Endothelial cell of umbilical vein (primary cell): ENCODE results near the gene PPM1H. TPM values are rescaled to one million over a fixed set of nuclear protein-coding genes. Genes with fewer than 3 reads are reported as not detected.

Experiments
- BruUV-seq: library from RNA; stranded (reverse); fragments of 400-500 nt; replicated peaks from 2 replicates; lab custom pipeline; 2021; lab: Mats Ljungman, UMichigan
- CTCF ChIA-PET: fragments of 300-600, 350-600 bp; sonication (Branson Sonifier 250); formaldehyde crosslinking; loops from one replicate; lab custom pipeline; 2021; ENCODE audit warnings: antibody characterized with exemption, inconsistent platforms; lab: Charles Lee
- POLR2A ChIA-PET: fragments of 300-600, 350-600 bp; sonication (Branson Sonifier 250); formaldehyde crosslinking; loops from one replicate; lab custom pipeline; 2021; ENCODE audit warnings: antibody characterized with exemption, inconsistent platforms; lab: Charles Lee
- DNase-seq: peaks from one replicate; pipeline ENCODE4 v3.0.0-alpha.2; 2011; ENCODE audit warnings: low read depth, low spot score
- FAIRE-seq: peaks from 2 replicates; lab custom pipeline; 2011; peaks lifted over from hg19 to GRCh38; lab: Jason Lieb, UNC
- H2AFZ ChIP-seq: 2 replicates; pipeline ENCODE4 v1.6.0; 2012; ENCODE audit warnings: low read depth, low read length, control low read depth, inconsistent platforms
- H3K27ac ChIP-seq: 2 replicates; pipeline ENCODE4 v1.5.1; 2011; ENCODE audit warnings: low read depth, mild to moderate bottlenecking, control low read depth, low read length, moderate library complexity; ENCODE audit not compliant: insufficient read depth
- H3K27me3 ChIP-seq, 2 experiments: 2 replicates each; pipeline versions ENCODE4 v1.6.0 to v1.6.1; 2011; ENCODE audit warnings: low read length in 2 of 2, mixed read lengths in 1 of 2; ENCODE audit not compliant: control insufficient read depth in 2 of 2, insufficient read depth in 2 of 2
- H3K36me3 ChIP-seq, 2 experiments: 2 replicates in 1 of 2; 3 replicates in 1 of 2; pipeline ENCODE4 v1.5.1; 2011; ENCODE audit warnings: low read length in 2 of 2, mild to moderate bottlenecking in 1 of 2, moderate library complexity in 1 of 2; ENCODE audit not compliant: control insufficient read depth in 2 of 2, insufficient read depth in 2 of 2; ENCODE audit errors: extremely low read depth in 1 of 2
- H3K4me1 ChIP-seq: 3 replicates; pipeline ENCODE4 v1.5.1; 2011; ENCODE audit warnings: mild to moderate bottlenecking, low read length; ENCODE audit not compliant: control insufficient read depth, insufficient read depth; ENCODE audit errors: extremely low read depth
- H3K4me2 ChIP-seq: 2 replicates; pipeline ENCODE4 v1.6.1; 2011; ENCODE audit warnings: low read length, control low read depth, mixed read lengths; ENCODE audit not compliant: insufficient read depth
- H3K4me3 ChIP-seq, 3 experiments: fragments of 200-600 bp in 1 of 3; sonication (generic), shearing (Covaris generic) in 1 of 3; replicated peaks in 1 of 3; 2 replicates each; pipeline ENCODE4 v1.5.1; 2011 to 2016; ENCODE audit warnings: control low read depth in 3 of 3, low read length in 3 of 3, mild to moderate bottlenecking in 2 of 3, inconsistent platforms in 1 of 3, low read depth in 1 of 3, moderate library complexity in 1 of 3; ENCODE audit not compliant: insufficient read depth in 1 of 3
- H3K79me2 ChIP-seq: 2 replicates; pipeline ENCODE4 v1.6.0; 2012; ENCODE audit warnings: low read length, inconsistent platforms; ENCODE audit not compliant: control insufficient read depth, insufficient read depth
- H3K9ac ChIP-seq: replicated peaks from 2 replicates; pipeline ENCODE3; 2011; ENCODE audit warnings: low read length, control low read depth; ENCODE audit not compliant: insufficient read depth; ENCODE audit errors: extremely low read depth
- H3K9me1 ChIP-seq: replicated peaks from 3 replicates; pipeline ENCODE4 v1.6.0; 2011; ENCODE audit warnings: mild to moderate bottlenecking, low read length; ENCODE audit not compliant: control insufficient read depth, insufficient read depth; ENCODE audit errors: extremely low read depth
- H3K9me3 ChIP-seq: replicated peaks from 2 replicates; pipeline ENCODE4 v1.5.1; 2012; ENCODE audit warnings: low read length, inconsistent platforms; ENCODE audit not compliant: control insufficient read depth, insufficient read depth
- H4K20me1 ChIP-seq: replicated peaks from 2 replicates; pipeline ENCODE3; 2011; ENCODE audit warnings: mild to moderate bottlenecking, low read length; ENCODE audit not compliant: control insufficient read depth, insufficient read depth; ENCODE audit errors: extremely low read depth
- EZH2 ChIP-seq: IDR thresholded peaks from 2 replicates; pipeline ENCODE4 v1.6.1; 2012; ENCODE audit warnings: borderline replicate concordance, low read depth, mild to moderate bottlenecking, moderate library complexity, low read length, inconsistent platforms; ENCODE audit not compliant: severe bottlenecking
- FOS ChIP-seq: IDR thresholded peaks from 2 replicates; pipeline ENCODE4 v1.6.1; 2011; ENCODE audit warnings: mild to moderate bottlenecking, low read length, moderate library complexity, borderline replicate concordance; ENCODE audit not compliant: insufficient read depth
- GATA2 ChIP-seq: IDR thresholded peaks from 2 replicates; pipeline ENCODE4 v1.7.0; 2011; ENCODE audit warnings: low read depth, mild to moderate bottlenecking, moderate library complexity, mixed read lengths, low read length; ENCODE audit not compliant: insufficient read length, insufficient read depth
- JUN ChIP-seq: IDR thresholded peaks from 2 replicates; pipeline ENCODE4 v1.6.1; 2011; ENCODE audit warnings: borderline replicate concordance, low read depth; ENCODE audit not compliant: insufficient read length, insufficient read depth
- MYC ChIP-seq: IDR thresholded peaks from one replicate; pipeline ENCODE4 v1.6.1; 2011; ENCODE audit warnings: mild to moderate bottlenecking, low read depth, low read length
- POLR2A ChIP-seq: IDR thresholded peaks from 2 replicates; pipeline ENCODE4 v1.6.1; 2012; ENCODE audit warnings: low read depth, mild to moderate bottlenecking, control low read depth, low read length
- POLR2AphosphoS5 ChIP-seq: IDR thresholded peaks from 2 replicates; pipeline ENCODE4 v1.6.1; 2012; ENCODE audit warnings: low read depth, mild to moderate bottlenecking, control low read depth, low read length, moderate library complexity; ENCODE audit not compliant: insufficient read depth
- dilution Hi-C: fragments of 300-500 bp; cut with MboI; formaldehyde crosslinking; loops from one replicate; pipeline ENCODE4 v1.15.0; 2019; ENCODE audit warnings: low sequenced_read_pairs; ENCODE audit not compliant: extremely low pct_ligation_motif_present
- intact Hi-C: fragments of 100-400 bp; cut with micrococcal nuclease; formaldehyde crosslinking; loops from one replicate; pipeline ENCODE4 v1.10.0; 2022
- polyA plus RNA-seq, 4 experiments: library from polyadenylated mRNA; depleted of rRNA in 3 of 4; stranded (reverse) in 3 of 4; unstranded in 1 of 4; fragments of >200 nt; gene quantifications; 2 replicates each; pipeline versions ENCODE4 v1.2.1 to v1.2.3, GENCODE V29; 2011 to 2012; ENCODE audit warnings: missing spikeins in 1 of 4
- total RNA-seq: library from RNA; stranded (reverse); gene quantifications from 2 replicates; pipeline ENCODE4 v1.2.3, GENCODE V29; 2021
- TF ChIP-seq, protein P1 (sequence below), 2 donors: IDR thresholded peaks; 1 replicate in 1 of 2; 2 replicates in 1 of 2; pipeline ENCODE4 v1.5.1; 2011; ENCODE audit warnings: low read length in 2 of 2, mild to moderate bottlenecking in 2 of 2, moderate library complexity in 2 of 2, control low read depth in 1 of 2, inconsistent platforms in 1 of 2, low read depth in 1 of 2; ENCODE audit not compliant: insufficient read depth in 1 of 2; ENCODE audit errors: extremely low read depth in 1 of 2
- TF ChIP-seq, protein P2 (sequence below): IDR thresholded peaks from 2 replicates; pipeline ENCODE4 v1.6.1; 2011; ENCODE audit not compliant: insufficient read depth, insufficient read length

Gene PPM1H
- total and polyA plus RNA-seq, 2 donors (not counting 3 experiments of a cell fraction or from before 2014, with no cell fraction given) = 1.0 to 7.2 TPM

DNA sequence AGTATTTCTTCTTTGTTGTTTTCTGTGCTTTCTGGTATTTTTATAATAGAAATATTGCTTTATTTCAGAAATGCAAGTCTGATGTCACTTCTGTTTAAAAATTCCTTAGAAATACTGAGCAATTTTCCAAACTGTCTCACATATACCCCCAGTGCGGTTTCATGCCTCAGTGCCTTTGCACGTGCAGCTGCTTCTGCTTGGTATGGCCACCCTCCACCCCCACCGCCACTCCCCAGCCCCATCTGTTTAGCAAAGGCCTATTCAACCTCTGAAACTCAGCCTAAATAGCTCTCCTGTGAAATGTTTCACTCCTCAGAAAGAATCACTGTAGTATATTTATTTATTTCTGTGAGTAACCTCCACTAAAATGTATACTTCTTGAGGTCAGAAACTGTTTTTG is 52.3 kb downstream of the PPM1H start:
- H3K27ac ChIP-seq = no peak overlapping the region
- no peaks in the 10 kb centered on the region for H3K4me1 ChIP-seq
- no peaks in the 10 kb centered on the region for H3K9me1 ChIP-seq
- no TSS peak for BruUV-seq
- H2AFZ ChIP-seq = no peak overlapping the region
- DNase-seq (no peak), FAIRE-seq (no peak)
- no peaks in the 10 kb centered on the region for H4K20me1 ChIP-seq
- no peak overlapping the region for H3K4me2 ChIP-seq
- POLR2A ChIA-PET = no interaction called here
- no peaks in the 10 kb centered on the region for H3K79me2 ChIP-seq
- dilution Hi-C loops (no loop called here), intact Hi-C loops (no loop called here)
- H3K27me3 ChIP-seq = peaks cover 4 to 5% of the 10 kb centered on the region in 2 experiments
- H3K4me3 ChIP-seq = no peak overlapping the region
- no peaks in the 10 kb centered on the region for H3K36me3 ChIP-seq
- CTCF ChIA-PET = interaction anchor here (0.9 kb wide), 1 partner anchor 29 kb away, joined by 3 read pairs; no protein-coding TSS in a partner anchor
- no peaks in the 10 kb centered on the region for H3K9me3 ChIP-seq
- H3K9ac ChIP-seq = no peak overlapping the region
- no peak for TF ChIP-seq EZH2
- TF ChIP-seq POLR2A = no peak
- no peak for TF ChIP-seq POLR2AphosphoS5
- no peak for TF ChIP-seq JUN
- TF ChIP-seq FOS = no peak
- no peak for TF ChIP-seq GATA2
- TF ChIP-seq MYC = no peak
- TF ChIP-seq, protein P1, sequence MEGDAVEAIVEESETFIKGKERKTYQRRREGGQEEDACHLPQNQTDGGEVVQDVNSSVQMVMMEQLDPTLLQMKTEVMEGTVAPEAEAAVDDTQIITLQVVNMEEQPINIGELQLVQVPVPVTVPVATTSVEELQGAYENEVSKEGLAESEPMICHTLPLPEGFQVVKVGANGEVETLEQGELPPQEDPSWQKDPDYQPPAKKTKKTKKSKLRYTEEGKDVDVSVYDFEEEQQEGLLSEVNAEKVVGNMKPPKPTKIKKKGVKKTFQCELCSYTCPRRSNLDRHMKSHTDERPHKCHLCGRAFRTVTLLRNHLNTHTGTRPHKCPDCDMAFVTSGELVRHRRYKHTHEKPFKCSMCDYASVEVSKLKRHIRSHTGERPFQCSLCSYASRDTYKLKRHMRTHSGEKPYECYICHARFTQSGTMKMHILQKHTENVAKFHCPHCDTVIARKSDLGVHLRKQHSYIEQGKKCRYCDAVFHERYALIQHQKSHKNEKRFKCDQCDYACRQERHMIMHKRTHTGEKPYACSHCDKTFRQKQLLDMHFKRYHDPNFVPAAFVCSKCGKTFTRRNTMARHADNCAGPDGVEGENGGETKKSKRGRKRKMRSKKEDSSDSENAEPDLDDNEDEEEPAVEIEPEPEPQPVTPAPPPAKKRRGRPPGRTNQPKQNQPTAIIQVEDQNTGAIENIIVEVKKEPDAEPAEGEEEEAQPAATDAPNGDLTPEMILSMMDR (IDR thresholded peaks at IDR 0.05; ENCODE audit: extremely low read depth in 1 of 2, insufficient read depth in 1 of 2, low read depth in 1 of 2, low read length in 2 of 2) = no peak
- TF ChIP-seq, protein P2, sequence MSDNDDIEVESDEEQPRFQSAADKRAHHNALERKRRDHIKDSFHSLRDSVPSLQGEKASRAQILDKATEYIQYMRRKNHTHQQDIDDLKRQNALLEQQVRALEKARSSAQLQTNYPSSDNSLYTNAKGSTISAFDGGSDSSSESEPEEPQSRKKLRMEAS = no peak
